Measurements from ENCODE around the gene TCHHL1.
A peak's percentile ranks its signal among the peaks of the same experiment; 100 is the strongest.

Gene TCHHL1

DNA sequence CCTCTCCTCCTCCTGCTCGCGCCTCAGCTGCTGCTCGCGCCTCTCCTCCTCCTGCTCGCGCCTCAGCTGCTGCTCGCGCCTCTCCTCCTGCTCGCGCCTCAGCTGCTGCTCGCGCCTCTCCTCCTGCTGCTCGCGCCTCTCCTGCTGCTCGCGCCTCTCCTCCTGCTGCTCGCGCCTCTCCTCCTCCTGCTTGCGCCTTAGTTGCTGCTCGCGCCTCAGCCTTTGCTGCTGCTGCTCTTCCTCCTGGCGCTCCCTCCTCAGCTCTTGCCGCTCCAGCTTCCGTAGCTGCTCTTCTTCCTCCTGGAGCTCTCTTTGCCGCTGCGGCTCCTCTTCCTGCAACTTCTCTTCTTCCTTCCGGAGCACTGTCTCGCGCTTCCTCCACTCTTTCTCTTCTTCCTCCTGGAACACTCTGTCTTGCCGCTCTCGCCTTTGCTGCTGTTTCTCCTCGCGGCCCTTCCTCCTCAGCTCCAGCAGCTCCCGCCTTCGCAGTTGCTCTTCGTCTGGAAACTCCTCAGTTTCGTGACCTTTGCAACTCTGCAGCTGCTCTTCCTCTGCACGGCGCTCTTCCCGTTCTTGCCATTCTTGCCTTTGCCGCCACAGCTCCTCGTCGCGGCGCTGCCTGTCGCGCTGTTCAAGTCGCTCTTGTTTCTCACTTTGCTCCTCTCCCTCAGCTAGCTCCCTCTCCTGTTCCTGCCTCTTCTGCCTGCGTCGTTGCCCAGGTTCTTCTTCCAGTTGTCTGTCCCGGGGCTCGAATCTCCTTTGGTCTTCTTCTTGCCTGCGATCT is 23.4 kb upstream of the TCHHL1 start:
- Histone ChIP-seq H3K79me2 (ENCODE audit: insufficient read depth, low read depth) (no peaks in the 10 kb centered on the region), H3K27ac (no peak overlapping the region), H3K9ac (peak overlapping the region; percentile 1; the same call in 1 of the 2 replicates), H3K4me1 (ENCODE audit: low read depth, poor library complexity, severe bottlenecking) (peaks cover 23% of the 10 kb centered on the region), H3K27me3 (ENCODE audit: insufficient read depth, low read depth) (peaks cover 23% of the 10 kb centered on the region), H4K20me1 (ENCODE audit: insufficient read depth) (no peaks in the 10 kb centered on the region), H3K4me3 (IDR thresholded peaks at IDR 0.05; ENCODE audit: insufficient read depth, low read depth, low read length) (peak overlapping the region; percentile 100), H3K36me3 (ENCODE audit: insufficient read depth) (no peaks in the 10 kb centered on the region), H3K4me2 (peak overlapping the region; percentile 94), H2AFZ (ENCODE audit: low read depth) (peak overlapping the region; percentile 87)
- TF ChIP-seq, protein P1, sequence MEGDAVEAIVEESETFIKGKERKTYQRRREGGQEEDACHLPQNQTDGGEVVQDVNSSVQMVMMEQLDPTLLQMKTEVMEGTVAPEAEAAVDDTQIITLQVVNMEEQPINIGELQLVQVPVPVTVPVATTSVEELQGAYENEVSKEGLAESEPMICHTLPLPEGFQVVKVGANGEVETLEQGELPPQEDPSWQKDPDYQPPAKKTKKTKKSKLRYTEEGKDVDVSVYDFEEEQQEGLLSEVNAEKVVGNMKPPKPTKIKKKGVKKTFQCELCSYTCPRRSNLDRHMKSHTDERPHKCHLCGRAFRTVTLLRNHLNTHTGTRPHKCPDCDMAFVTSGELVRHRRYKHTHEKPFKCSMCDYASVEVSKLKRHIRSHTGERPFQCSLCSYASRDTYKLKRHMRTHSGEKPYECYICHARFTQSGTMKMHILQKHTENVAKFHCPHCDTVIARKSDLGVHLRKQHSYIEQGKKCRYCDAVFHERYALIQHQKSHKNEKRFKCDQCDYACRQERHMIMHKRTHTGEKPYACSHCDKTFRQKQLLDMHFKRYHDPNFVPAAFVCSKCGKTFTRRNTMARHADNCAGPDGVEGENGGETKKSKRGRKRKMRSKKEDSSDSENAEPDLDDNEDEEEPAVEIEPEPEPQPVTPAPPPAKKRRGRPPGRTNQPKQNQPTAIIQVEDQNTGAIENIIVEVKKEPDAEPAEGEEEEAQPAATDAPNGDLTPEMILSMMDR (conservative IDR thresholded peaks at IDR 0.05; ENCODE audit: low read depth, low read length): no peak

DNA sequence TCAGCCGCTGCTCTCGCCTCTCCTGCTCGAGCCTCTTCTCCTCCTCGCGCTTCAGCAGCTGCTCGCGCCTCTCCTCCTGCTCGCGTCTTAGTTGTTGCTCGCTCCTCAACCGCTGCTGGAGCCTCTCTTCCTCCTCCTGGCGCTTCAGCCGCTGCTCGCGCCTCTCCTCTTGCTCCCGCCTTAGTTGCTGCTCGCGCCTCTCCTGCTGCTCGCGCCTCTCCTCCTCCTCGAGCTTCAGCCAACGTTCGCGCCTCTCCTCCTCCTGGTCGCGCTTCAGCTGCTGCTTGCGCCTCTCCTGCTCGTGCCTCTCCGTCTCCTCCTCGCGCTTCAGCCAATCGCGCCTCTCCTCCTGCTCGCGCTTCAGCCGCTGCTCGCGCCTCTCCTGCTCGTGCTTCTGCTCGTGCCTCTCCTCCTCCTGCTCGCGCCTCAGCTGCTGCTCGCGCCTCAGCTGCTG is 22.7 kb upstream of the TCHHL1 start:
- Histone ChIP-seq H4K20me1 (ENCODE audit: insufficient read depth) (no peaks in the 10 kb centered on the region), H3K79me2 (ENCODE audit: insufficient read depth, low read depth) (no peaks in the 10 kb centered on the region), H3K36me3 (ENCODE audit: insufficient read depth) (no peaks in the 10 kb centered on the region), H3K27ac (peak overlapping the region; percentile 21; the same call in 1 of the 2 replicates), H3K9ac (peak overlapping the region; percentile 23; the same call in 1 of the 2 replicates), H2AFZ (ENCODE audit: low read depth) (peak overlapping the region; percentile 87), H3K4me2 (peak overlapping the region; percentile 94), H3K4me1 (ENCODE audit: low read depth, poor library complexity, severe bottlenecking) (peaks cover 23% of the 10 kb centered on the region), H3K27me3 (ENCODE audit: insufficient read depth, low read depth) (peaks cover 23% of the 10 kb centered on the region), H3K4me3 (IDR thresholded peaks at IDR 0.05; ENCODE audit: insufficient read depth, low read depth, low read length) (peak overlapping the region; percentile 72)
- TF ChIP-seq, protein P1 (conservative IDR thresholded peaks at IDR 0.05; ENCODE audit: low read depth, low read length): no peak

DNA sequence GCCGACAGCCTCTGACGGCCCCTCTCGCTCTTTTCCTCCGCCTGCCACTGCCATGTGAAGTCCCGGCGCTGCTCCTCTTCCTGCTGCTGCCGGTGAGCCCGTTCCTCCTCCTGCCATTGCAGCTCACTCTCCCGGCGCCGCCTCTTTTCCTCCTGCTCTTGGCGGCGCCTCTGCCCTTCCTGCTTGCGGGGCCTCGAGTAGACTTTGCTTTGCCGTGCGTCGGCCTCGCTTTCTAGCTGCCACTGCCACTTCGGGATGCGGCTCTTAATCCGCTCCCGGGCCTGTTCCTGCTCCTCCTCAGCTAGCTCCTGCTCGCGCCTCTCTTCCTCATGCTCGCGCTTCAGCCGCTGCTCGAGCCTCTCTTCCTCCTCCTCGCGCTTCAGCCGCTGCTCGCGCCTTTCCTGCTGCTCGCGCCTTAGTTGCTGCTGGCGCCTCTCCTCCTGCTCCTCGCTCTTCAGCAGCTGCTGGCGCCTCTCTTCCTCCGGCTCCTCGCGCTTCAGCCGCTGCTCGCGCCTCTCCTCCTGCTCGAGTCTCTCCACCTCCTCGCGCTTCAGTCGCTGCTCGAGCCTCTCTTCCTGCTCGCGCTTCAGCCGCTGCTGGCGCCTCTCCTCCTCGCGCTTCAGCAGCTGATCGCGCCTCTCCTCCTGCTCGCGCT is 22.1 kb upstream of the TCHHL1 start:
- H3K4me1 ChIP-seq (ENCODE audit: low read depth, poor library complexity, severe bottlenecking): peaks cover 23% of the 10 kb centered on the region
- peak overlapping the region; percentile 87 for H2AFZ ChIP-seq (ENCODE audit: low read depth)
- peak overlapping the region; percentile 23; the same call in 1 of the 2 replicates for H3K9ac ChIP-seq
- H3K36me3 ChIP-seq (ENCODE audit: insufficient read depth): no peaks in the 10 kb centered on the region
- peaks cover 23% of the 10 kb centered on the region for H3K27me3 ChIP-seq (ENCODE audit: insufficient read depth, low read depth)
- H3K4me2 ChIP-seq: peak overlapping the region; percentile 94
- H3K4me3 ChIP-seq (IDR thresholded peaks at IDR 0.05; ENCODE audit: insufficient read depth, low read depth, low read length): peak overlapping the region; percentile 72
- H4K20me1 ChIP-seq (ENCODE audit: insufficient read depth): no peaks in the 10 kb centered on the region
- H3K27ac ChIP-seq: peak overlapping the region; percentile 21; the same call in 1 of the 2 replicates
- H3K79me2 ChIP-seq (ENCODE audit: insufficient read depth, low read depth): no peaks in the 10 kb centered on the region
- TF ChIP-seq, protein P1 (conservative IDR thresholded peaks at IDR 0.05; ENCODE audit: low read depth, low read length): no peak

DNA sequence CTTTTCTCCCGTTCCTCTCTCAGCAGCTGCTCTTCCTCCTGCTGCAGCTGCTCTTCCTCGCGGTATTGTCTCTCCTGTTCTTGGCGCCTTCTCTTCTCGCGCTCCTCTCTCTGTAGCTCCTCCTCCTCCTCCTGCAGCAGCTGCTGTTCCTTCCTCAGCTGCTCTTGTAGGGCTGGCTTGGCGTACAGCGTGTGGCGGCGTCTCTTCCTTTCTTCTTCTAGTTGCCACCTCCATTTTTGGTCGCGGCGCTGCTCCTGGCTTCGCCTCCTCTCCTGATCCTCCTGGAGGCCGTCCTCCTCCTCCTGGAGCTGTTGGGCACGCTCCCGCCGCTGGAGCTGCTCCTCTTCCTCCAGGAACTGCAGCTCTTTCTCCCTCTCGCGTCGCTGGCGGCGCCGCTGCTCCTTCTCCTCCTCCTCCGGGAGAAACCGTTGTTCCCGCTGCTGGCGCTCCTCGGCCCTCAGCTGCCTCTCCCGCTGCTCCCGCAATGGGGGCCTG is 21.5 kb upstream of the TCHHL1 start:
- TF ChIP-seq, protein P1 (conservative IDR thresholded peaks at IDR 0.05; ENCODE audit: low read depth, low read length): no peak
- peak overlapping the region; percentile 72 for H3K4me3 ChIP-seq (IDR thresholded peaks at IDR 0.05; ENCODE audit: insufficient read depth, low read depth, low read length)
- H3K4me2 ChIP-seq: peak overlapping the region; percentile 94
- peak overlapping the region; percentile 21; the same call in 1 of the 2 replicates for H3K27ac ChIP-seq
- no peaks in the 10 kb centered on the region for H4K20me1 ChIP-seq (ENCODE audit: insufficient read depth)
- peaks cover 23% of the 10 kb centered on the region for H3K4me1 ChIP-seq (ENCODE audit: low read depth, poor library complexity, severe bottlenecking)
- H3K79me2 ChIP-seq (ENCODE audit: insufficient read depth, low read depth): no peaks in the 10 kb centered on the region
- H3K9ac ChIP-seq: peak overlapping the region; percentile 23; the same call in 1 of the 2 replicates
- no peaks in the 10 kb centered on the region for H3K36me3 ChIP-seq (ENCODE audit: insufficient read depth)
- H2AFZ ChIP-seq (ENCODE audit: low read depth): peak overlapping the region; percentile 87
- peaks cover 23% of the 10 kb centered on the region for H3K27me3 ChIP-seq (ENCODE audit: insufficient read depth, low read depth)
